ENCODE data around the gene DEDD. TPM values are rescaled to one million over a fixed set of nuclear protein-coding genes. Genes with fewer than 3 reads are reported as not detected.
A peak's percentile ranks its signal among the peaks of the same experiment; 100 is the strongest.

Gene DEDD
- total and polyA plus RNA-seq, 2 donors (not counting 1 experiment from before 2014, with no cell fraction given), result 35.9 to 40.8 TPM

GRCh38 chr1:161121834-161122233, 10.6 kb downstream of the DEDD start:
- H3K4me2 ChIP-seq (replicated peaks; ENCODE audit: low read depth, low read length, poor library complexity, severe bottlenecking), result peak overlapping the region; percentile 30
- Mint-ChIP-seq H3K4me1 (peaks cover 53% of the 10 kb centered on the region), H3K4me3 (peak overlapping the region; percentile 52), H3K27me3 (no peaks in the 10 kb centered on the region), H3K27ac (peak overlapping the region; percentile 79), H3K9me3 (ENCODE audit: insufficient read depth) (no peaks in the 10 kb centered on the region)
- H3K27ac ChIP-seq (ENCODE audit: low read length in 2 of 2), result peak overlapping the region; percentile 64 to 68
- TF ChIP-seq CTCF (IDR thresholded peaks at IDR 0.05) (no peak), EZH2 (IDR thresholded peaks at IDR 0.05; ENCODE audit: borderline replicate concordance, insufficient read depth, low read depth, low read length, poor library complexity, severe bottlenecking) (no peak)
- no peaks in the 10 kb centered on the region for H4K20me1 ChIP-seq (ENCODE audit: control insufficient read depth, insufficient read depth, low read length, poor library complexity, severe bottlenecking)
- POLR2A ChIA-PET, result interaction anchor here (0.7 to 1.5 kb wide), 2 partner anchors 62 to 77 kb away, joined by 4 to 6 read pairs; no protein-coding TSS in a partner anchor
- no CpG with 5 or more reads among the region's 4 CpGs for WGBS (ENCODE audit: insufficient coverage)
- H2AFZ ChIP-seq (ENCODE audit: insufficient read depth, low read depth, low read length, poor library complexity, severe bottlenecking), result no peak overlapping the region
- ATAC-seq (ENCODE audit: low read depth) (no peak), DNase-seq (peak; percentile 69)
- H3K4me3 ChIP-seq (ENCODE audit: control extremely low read depth in 1 of 5, extremely low read depth in 1 of 5, insufficient read depth in 1 of 5, low read depth in 2 of 5, low read length in 4 of 5), result no peak overlapping the region
- H3K79me2 ChIP-seq (ENCODE audit: control insufficient read depth, insufficient read depth, low read length), result peaks cover 47% of the 10 kb centered on the region
- H3K27me3 ChIP-seq (replicated peaks in 1 of 4; ENCODE audit: control extremely low read depth in 1 of 4, control insufficient read depth in 3 of 4, insufficient read depth in 4 of 4, low read length in 3 of 4), result no peaks in the 10 kb centered on the region
- H3K9me3 ChIP-seq (ENCODE audit: control extremely low read depth in 1 of 3, control insufficient read depth in 2 of 3, insufficient read depth in 1 of 3, low read length in 2 of 3), result no peaks in the 10 kb centered on the region
- H3K4me1 ChIP-seq (ENCODE audit: control insufficient read depth in 2 of 2, insufficient read depth in 2 of 2, low read length in 2 of 2), result peaks cover 34 to 42% of the 10 kb centered on the region in 2 donors
- peaks cover 0 to 50% of the 10 kb centered on the region in 2 experiments for H3K36me3 ChIP-seq (replicated peaks in 1 of 2; ENCODE audit: control extremely low read depth in 1 of 2, control insufficient read depth in 1 of 2, extremely low read depth in 1 of 2, insufficient read depth in 2 of 2, low read length in 1 of 2)
- CTCF ChIA-PET, result interaction anchor here (0.6 to 1.5 kb wide), 3 partner anchors 18 to 124 kb away, joined by 3 to 4 read pairs (median 3); no protein-coding TSS in a partner anchor
- intact Hi-C loops (cut with micrococcal nuclease), result no loop called here
- no peak overlapping the region for H3K9ac ChIP-seq (ENCODE audit: low read length)

- Histone ChIP-seq H3K79me2 (ENCODE audit: control insufficient read depth, insufficient read depth, low read length) (peaks cover 50% of the 10 kb centered on the region), H2AFZ (ENCODE audit: insufficient read depth, low read depth, low read length, poor library complexity, severe bottlenecking) (no peak overlapping the region), H3K27ac (ENCODE audit: low read length in 2 of 2) (peak overlapping the region; percentile 64 to 68), H3K4me3 (ENCODE audit: control extremely low read depth in 1 of 5, extremely low read depth in 1 of 5, insufficient read depth in 1 of 5, low read depth in 2 of 5, low read length in 4 of 5) (no peak overlapping the region), H3K9me3 (ENCODE audit: control extremely low read depth in 1 of 3, control insufficient read depth in 2 of 3, insufficient read depth in 1 of 3, low read length in 2 of 3) (no peaks in the 10 kb centered on the region), H3K9ac (ENCODE audit: low read length) (no peak overlapping the region), H3K27me3 (replicated peaks in 1 of 4; ENCODE audit: control extremely low read depth in 1 of 4, control insufficient read depth in 3 of 4, insufficient read depth in 4 of 4, low read length in 3 of 4) (no peaks in the 10 kb centered on the region), H3K36me3 (replicated peaks in 1 of 2; ENCODE audit: control extremely low read depth in 1 of 2, control insufficient read depth in 1 of 2, extremely low read depth in 1 of 2, insufficient read depth in 2 of 2, low read length in 1 of 2) (peaks cover 0 to 47% of the 10 kb centered on the region in 2 experiments), H4K20me1 (ENCODE audit: control insufficient read depth, insufficient read depth, low read length, poor library complexity, severe bottlenecking) (no peaks in the 10 kb centered on the region), H3K4me1 (ENCODE audit: control insufficient read depth in 2 of 2, insufficient read depth in 2 of 2, low read length in 2 of 2) (peaks cover 41 to 48% of the 10 kb centered on the region in 2 donors), H3K4me2 (replicated peaks; ENCODE audit: low read depth, low read length, poor library complexity, severe bottlenecking) (peak overlapping the region; percentile 30)
- DNase-seq (no peak), ATAC-seq (ENCODE audit: low read depth) (no peak)
- TF ChIP-seq CTCF (IDR thresholded peaks at IDR 0.05) (no peak), EZH2 (IDR thresholded peaks at IDR 0.05; ENCODE audit: borderline replicate concordance, insufficient read depth, low read depth, low read length, poor library complexity, severe bottlenecking) (no peak)
- ChIA-PET POLR2A (interaction anchor here (0.7 to 1.5 kb wide), 2 partner anchors 62 to 76 kb away, joined by 4 to 6 read pairs; no protein-coding TSS in a partner anchor), CTCF (interaction anchor here (1.4 to 1.5 kb wide), 2 partner anchors 19 to 123 kb away, joined by 3 to 4 read pairs; no protein-coding TSS in a partner anchor)
- H3K4me3 Mint-ChIP-seq, result no peak overlapping the region
- no CpG with 5 or more reads among the region's 3 CpGs for WGBS (ENCODE audit: insufficient coverage)
- H3K27me3 Mint-ChIP-seq, result no peaks in the 10 kb centered on the region
- peaks cover 58% of the 10 kb centered on the region for H3K4me1 Mint-ChIP-seq
- peak overlapping the region; percentile 79 for H3K27ac Mint-ChIP-seq
- H3K9me3 Mint-ChIP-seq (ENCODE audit: insufficient read depth), result no peaks in the 10 kb centered on the region
- intact Hi-C loops (cut with micrococcal nuclease), result no loop called here
Measured at GRCh38 chr1:161121042-161121650, 11.3 kb downstream of the DEDD start.
